ENCODE data around the gene EDN3. TPM values are rescaled to one million over a fixed set of nuclear protein-coding genes. Genes with fewer than 3 reads are reported as not detected.

The EDN3 gene
- total RNA-seq, 1 experiment from 2014 or later = not detected

- no peak overlapping the region for H3K27ac ChIP-seq (ENCODE audit: low read depth, low read length)
- no TSS peak for BruUV-seq (replicated peaks)
- H3K4me3 ChIP-seq (replicated peaks in 1 of 2; ENCODE audit: low read depth in 1 of 2, low read length in 2 of 2) = no peak overlapping the region
- intact Hi-C loops (cut with micrococcal nuclease) = no loop called here
- no peak overlapping the region for H3K9ac ChIP-seq (ENCODE audit: low read length)
- RAD21 ChIA-PET (ENCODE audit: low non-redundant PET in 1 of 2, low total read pairs in 2 of 2, uncharacterized antibody in 2 of 2, unreplicated experiment in 2 of 2) = no interaction called here
- POLR2A ChIA-PET = no interaction called here
- no peaks in the 10 kb centered on the region for H4K20me1 ChIP-seq (ENCODE audit: insufficient read depth)
- H3K79me2 ChIP-seq (ENCODE audit: insufficient read depth, low read length) = no peaks in the 10 kb centered on the region
- H3K36me3 ChIP-seq (ENCODE audit: control insufficient read depth in 1 of 2, insufficient read depth in 2 of 2, low read length in 2 of 2) = no peaks in the 10 kb centered on the region
- no peak for DNase-seq (ENCODE audit: low read depth, low spot score)
- H3K4me1 ChIP-seq (ENCODE audit: control insufficient read depth in 1 of 2, insufficient read depth in 2 of 2, low read length in 2 of 2) = no peaks in the 10 kb centered on the region
- TF ChIP-seq, protein P1, sequence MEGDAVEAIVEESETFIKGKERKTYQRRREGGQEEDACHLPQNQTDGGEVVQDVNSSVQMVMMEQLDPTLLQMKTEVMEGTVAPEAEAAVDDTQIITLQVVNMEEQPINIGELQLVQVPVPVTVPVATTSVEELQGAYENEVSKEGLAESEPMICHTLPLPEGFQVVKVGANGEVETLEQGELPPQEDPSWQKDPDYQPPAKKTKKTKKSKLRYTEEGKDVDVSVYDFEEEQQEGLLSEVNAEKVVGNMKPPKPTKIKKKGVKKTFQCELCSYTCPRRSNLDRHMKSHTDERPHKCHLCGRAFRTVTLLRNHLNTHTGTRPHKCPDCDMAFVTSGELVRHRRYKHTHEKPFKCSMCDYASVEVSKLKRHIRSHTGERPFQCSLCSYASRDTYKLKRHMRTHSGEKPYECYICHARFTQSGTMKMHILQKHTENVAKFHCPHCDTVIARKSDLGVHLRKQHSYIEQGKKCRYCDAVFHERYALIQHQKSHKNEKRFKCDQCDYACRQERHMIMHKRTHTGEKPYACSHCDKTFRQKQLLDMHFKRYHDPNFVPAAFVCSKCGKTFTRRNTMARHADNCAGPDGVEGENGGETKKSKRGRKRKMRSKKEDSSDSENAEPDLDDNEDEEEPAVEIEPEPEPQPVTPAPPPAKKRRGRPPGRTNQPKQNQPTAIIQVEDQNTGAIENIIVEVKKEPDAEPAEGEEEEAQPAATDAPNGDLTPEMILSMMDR (IDR thresholded peaks at IDR 0.05 in 2 of 3, conservative IDR thresholded peaks at IDR 0.05 in 1 of 3; ENCODE audit: borderline replicate concordance in 1 of 3, insufficient read depth in 1 of 3, low read depth in 2 of 3, low read length in 2 of 3) = no peak
- TF ChIP-seq SIN3A (IDR thresholded peaks at IDR 0.05; ENCODE audit: low read depth) (no peak), MAX (IDR thresholded peaks at IDR 0.05) (no peak), ZNF274 (IDR thresholded peaks at IDR 0.05; ENCODE audit: low read depth, low read length) (no peak), CEBPB (IDR thresholded peaks at IDR 0.05; ENCODE audit: low read depth) (no peak)
- no peaks in the 10 kb centered on the region for H3K9me2 ChIP-seq (ENCODE audit: insufficient read depth)
- H3K4me2 ChIP-seq (ENCODE audit: low read length) = no peak overlapping the region
- CTCF ChIA-PET = no interaction called here
- no peak for ATAC-seq
- H3K9me3 ChIP-seq (ENCODE audit: control insufficient read depth in 1 of 2, insufficient read depth in 1 of 2, low read depth in 1 of 2, low read length in 2 of 2) = no peaks in the 10 kb centered on the region
- peaks cover 11% of the 10 kb centered on the region; the same call in 1 of the 2 replicates for H3K27me3 ChIP-seq (ENCODE audit: insufficient read depth, low read length)
- H2AFZ ChIP-seq (ENCODE audit: low read depth, low read length, poor library complexity, severe bottlenecking) = no peak overlapping the region
Observed at GRCh38 chr20:59318201-59318790, 17.9 kb downstream of the EDN3 start.

GRCh38 chr20:59318803-59319202 lies 18.4 kb downstream of the EDN3 start:
- intact Hi-C loops (cut with micrococcal nuclease) = no loop called here
- POLR2A ChIA-PET = no interaction called here
- RAD21 ChIA-PET (ENCODE audit: low non-redundant PET in 1 of 2, low total read pairs in 2 of 2, uncharacterized antibody in 2 of 2, unreplicated experiment in 2 of 2) = no interaction called here
- Histone ChIP-seq H3K4me2 (ENCODE audit: low read length) (no peak overlapping the region), H3K27me3 (ENCODE audit: insufficient read depth, low read length) (peaks cover 11% of the 10 kb centered on the region), H3K4me3 (replicated peaks in 1 of 2; ENCODE audit: low read depth in 1 of 2, low read length in 2 of 2) (no peak overlapping the region), H4K20me1 (ENCODE audit: insufficient read depth) (no peaks in the 10 kb centered on the region), H2AFZ (ENCODE audit: low read depth, low read length, poor library complexity, severe bottlenecking) (no peak overlapping the region), H3K36me3 (ENCODE audit: control insufficient read depth in 1 of 2, insufficient read depth in 2 of 2, low read length in 2 of 2) (no peaks in the 10 kb centered on the region), H3K9ac (ENCODE audit: low read length) (no peak overlapping the region), H3K9me3 (ENCODE audit: control insufficient read depth in 1 of 2, insufficient read depth in 1 of 2, low read depth in 1 of 2, low read length in 2 of 2) (no peaks in the 10 kb centered on the region), H3K27ac (ENCODE audit: low read depth, low read length) (no peak overlapping the region), H3K9me2 (ENCODE audit: insufficient read depth) (no peaks in the 10 kb centered on the region), H3K4me1 (ENCODE audit: control insufficient read depth in 1 of 2, insufficient read depth in 2 of 2, low read length in 2 of 2) (no peaks in the 10 kb centered on the region), H3K79me2 (ENCODE audit: insufficient read depth, low read length) (no peaks in the 10 kb centered on the region)
- BruUV-seq (replicated peaks) = no TSS peak
- DNase-seq (ENCODE audit: low read depth, low spot score) = no peak
- no peak for ATAC-seq
- CTCF ChIA-PET = no interaction called here
- TF ChIP-seq CEBPB (IDR thresholded peaks at IDR 0.05; ENCODE audit: low read depth) (no peak), ZNF274 (IDR thresholded peaks at IDR 0.05; ENCODE audit: low read depth, low read length) (no peak), TCF7L2 (IDR thresholded peaks at IDR 0.05; ENCODE audit: borderline replicate concordance, extremely low read depth, insufficient read depth, insufficient read length) (no peak), CBX3 (IDR thresholded peaks at IDR 0.05; ENCODE audit: low read depth) (no peak), RAD21 (IDR thresholded peaks at IDR 0.05; ENCODE audit: low read depth) (no peak)
- TF ChIP-seq, protein P2, sequence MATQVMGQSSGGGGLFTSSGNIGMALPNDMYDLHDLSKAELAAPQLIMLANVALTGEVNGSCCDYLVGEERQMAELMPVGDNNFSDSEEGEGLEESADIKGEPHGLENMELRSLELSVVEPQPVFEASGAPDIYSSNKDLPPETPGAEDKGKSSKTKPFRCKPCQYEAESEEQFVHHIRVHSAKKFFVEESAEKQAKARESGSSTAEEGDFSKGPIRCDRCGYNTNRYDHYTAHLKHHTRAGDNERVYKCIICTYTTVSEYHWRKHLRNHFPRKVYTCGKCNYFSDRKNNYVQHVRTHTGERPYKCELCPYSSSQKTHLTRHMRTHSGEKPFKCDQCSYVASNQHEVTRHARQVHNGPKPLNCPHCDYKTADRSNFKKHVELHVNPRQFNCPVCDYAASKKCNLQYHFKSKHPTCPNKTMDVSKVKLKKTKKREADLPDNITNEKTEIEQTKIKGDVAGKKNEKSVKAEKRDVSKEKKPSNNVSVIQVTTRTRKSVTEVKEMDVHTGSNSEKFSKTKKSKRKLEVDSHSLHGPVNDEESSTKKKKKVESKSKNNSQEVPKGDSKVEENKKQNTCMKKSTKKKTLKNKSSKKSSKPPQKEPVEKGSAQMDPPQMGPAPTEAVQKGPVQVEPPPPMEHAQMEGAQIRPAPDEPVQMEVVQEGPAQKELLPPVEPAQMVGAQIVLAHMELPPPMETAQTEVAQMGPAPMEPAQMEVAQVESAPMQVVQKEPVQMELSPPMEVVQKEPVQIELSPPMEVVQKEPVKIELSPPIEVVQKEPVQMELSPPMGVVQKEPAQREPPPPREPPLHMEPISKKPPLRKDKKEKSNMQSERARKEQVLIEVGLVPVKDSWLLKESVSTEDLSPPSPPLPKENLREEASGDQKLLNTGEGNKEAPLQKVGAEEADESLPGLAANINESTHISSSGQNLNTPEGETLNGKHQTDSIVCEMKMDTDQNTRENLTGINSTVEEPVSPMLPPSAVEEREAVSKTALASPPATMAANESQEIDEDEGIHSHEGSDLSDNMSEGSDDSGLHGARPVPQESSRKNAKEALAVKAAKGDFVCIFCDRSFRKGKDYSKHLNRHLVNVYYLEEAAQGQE (IDR thresholded peaks at IDR 0.05; ENCODE audit: low read depth) = no peak

Measured in HCT116 (cell line).